Keratinocyte (primary cell): ENCODE data around the gene JAK3. TPM values are rescaled to one million over a fixed set of nuclear protein-coding genes. Genes with fewer than 3 reads are reported as not detected.

Experiments used
- DNase-seq: peaks from one replicate; pipeline ENCODE4 v3.0.0-alpha.2; 2011; ENCODE audit warnings: low read depth, missing footprints, low spot score
- FAIRE-seq: peaks from 2 replicates; lab custom pipeline; 2011; peaks lifted over from hg19 to GRCh38; lab: Jason Lieb, UNC
- H2AFZ ChIP-seq: 2 replicates; pipeline ENCODE4 v1.6.0; 2012; ENCODE audit warnings: low read length, control low read depth, inconsistent platforms; ENCODE audit not compliant: control insufficient read depth
- H3K27ac ChIP-seq: 2 replicates; pipeline ENCODE4 v1.5.1; 2011; ENCODE audit warnings: low read length; ENCODE audit not compliant: control insufficient read depth, insufficient read depth
- H3K27me3 ChIP-seq: 3 replicates; pipeline ENCODE4 v1.6.0; 2011; ENCODE audit warnings: low read length; ENCODE audit not compliant: control insufficient read depth, insufficient read depth; ENCODE audit errors: extremely low read depth
- H3K36me3 ChIP-seq, 2 experiments: 2 replicates in 1 of 2; 3 replicates in 1 of 2; pipeline ENCODE4 v1.5.1; 2011; ENCODE audit warnings: low read length in 2 of 2, mild to moderate bottlenecking in 1 of 2; ENCODE audit not compliant: control insufficient read depth in 2 of 2, insufficient read depth in 2 of 2; ENCODE audit errors: extremely low read depth in 1 of 2
- H3K4me1 ChIP-seq: 3 replicates; pipeline ENCODE4 v1.5.1; 2011; ENCODE audit warnings: low read length; ENCODE audit not compliant: control insufficient read depth, insufficient read depth; ENCODE audit errors: extremely low read depth
- H3K4me2 ChIP-seq: 3 replicates; pipeline ENCODE4 v1.6.0; 2011; ENCODE audit warnings: low read depth, low read length; ENCODE audit not compliant: control insufficient read depth, insufficient read depth; ENCODE audit errors: extremely low read depth
- H3K4me3 ChIP-seq, 3 experiments: fragments of 200-600 bp in 1 of 3; sonication (generic) in 1 of 3; 2 replicates in 2 of 3; 3 replicates in 1 of 3; pipeline ENCODE4 v1.5.1; 2011 to 2016; ENCODE audit warnings: low read length in 3 of 3, mild to moderate bottlenecking in 3 of 3, control low read depth in 2 of 3, inconsistent platforms in 1 of 3, low read depth in 1 of 3, mixed read lengths in 1 of 3, mixed run types in 1 of 3, moderate library complexity in 1 of 3; ENCODE audit not compliant: control insufficient read depth in 2 of 3, insufficient read depth in 2 of 3; ENCODE audit errors: extremely low read depth in 1 of 3
- H3K79me2 ChIP-seq: 2 replicates; pipeline ENCODE4 v1.6.0; 2012; ENCODE audit warnings: low read length; ENCODE audit not compliant: control insufficient read depth, insufficient read depth
- H3K9ac ChIP-seq: 3 replicates; pipeline ENCODE4 v1.6.0; 2011; ENCODE audit warnings: low read length; ENCODE audit not compliant: control insufficient read depth, insufficient read depth; ENCODE audit errors: extremely low read depth
- H3K9me1 ChIP-seq: 3 replicates; pipeline ENCODE4 v1.6.0; 2011; ENCODE audit warnings: low read length; ENCODE audit not compliant: control insufficient read depth, insufficient read depth; ENCODE audit errors: extremely low read depth
- H3K9me3 ChIP-seq: 2 replicates; pipeline ENCODE4 v1.5.1; 2012; ENCODE audit warnings: low read depth, low read length; ENCODE audit not compliant: control insufficient read depth
- H4K20me1 ChIP-seq: 3 replicates; pipeline ENCODE4 v1.6.0; 2011; ENCODE audit warnings: low read length; ENCODE audit not compliant: control insufficient read depth, insufficient read depth; ENCODE audit errors: extremely low read depth
- CTCF ChIP-seq, 3 experiments: IDR thresholded peaks in 1 of 3; conservative IDR thresholded peaks in 1 of 3; optimal IDR thresholded peaks in 1 of 3; 2 replicates in 2 of 3; 3 replicates in 1 of 3; pipeline versions ENCODE3 to v1.5.1; 2011; ENCODE audit warnings: low read length in 3 of 3, mild to moderate bottlenecking in 3 of 3, moderate library complexity in 2 of 3, control low read depth in 1 of 3, inconsistent platforms in 1 of 3; ENCODE audit not compliant: insufficient read depth in 2 of 3; ENCODE audit errors: extremely low read depth in 1 of 3
- EZH2 ChIP-seq: IDR thresholded peaks from one replicate; pipeline ENCODE4 v1.6.1; 2012; ENCODE audit warnings: inconsistent platforms, mild to moderate bottlenecking, low read length, moderate library complexity
- dilution Hi-C: fragments of 300-500 bp; cut with MboI; formaldehyde crosslinking; loops from one replicate; pipeline ENCODE4 v1.7.0; 2020; ENCODE audit warnings: low sequenced_read_pairs; ENCODE audit not compliant: extremely low pct_ligation_motif_present
- polyA plus RNA-seq, 5 experiments: library from polyadenylated mRNA; depleted of rRNA in 3 of 5; stranded (reverse) in 3 of 5; stranded (forward) in 1 of 5; unstranded in 1 of 5; fragments of >200 nt; gene quantifications; 1 replicate in 1 of 5; 2 replicates in 3 of 5; 3 replicates in 1 of 5; pipeline versions ENCODE4 v1.2.1 to v1.2.3, GENCODE V29; 2011 to 2012; ENCODE audit warnings: missing spikeins in 2 of 5, low read depth in 1 of 5, low replicate concordance in 1 of 5

Gene JAK3
- polyA plus RNA-seq, 1 donor (not counting 4 experiments of a cell fraction or from before 2014, with no cell fraction given), result 0.37 TPM

- no peaks in the 10 kb centered on the region for H3K36me3 ChIP-seq
- H3K4me1 ChIP-seq, result no peaks in the 10 kb centered on the region
- H4K20me1 ChIP-seq, result no peaks in the 10 kb centered on the region
- no peak overlapping the region for H3K27ac ChIP-seq
- H3K9me3 ChIP-seq, result no peaks in the 10 kb centered on the region
- no peak overlapping the region for H3K4me2 ChIP-seq
- no peak for DNase-seq
- no peaks in the 10 kb centered on the region for H3K9me1 ChIP-seq
- FAIRE-seq, result no peak
- H3K79me2 ChIP-seq, result no peaks in the 10 kb centered on the region
- no peak overlapping the region for H3K9ac ChIP-seq
- TF ChIP-seq EZH2 (no peak), CTCF (optimal IDR thresholded peaks at IDR 0.05 in 1 of 3, IDR thresholded peaks at IDR 0.05 in 1 of 3, conservative IDR thresholded peaks at IDR 0.05 in 1 of 3; ENCODE audit: extremely low read depth in 1 of 3, insufficient read depth in 2 of 3, low read length in 3 of 3) (no peak)
- no peak overlapping the region for H2AFZ ChIP-seq
- no peak overlapping the region for H3K4me3 ChIP-seq
- H3K27me3 ChIP-seq, result peaks cover 10% of the 10 kb centered on the region
- dilution Hi-C loops, result no loop called here
These were observed 29.9 kb upstream of the JAK3 start for GRCh38 chr19:17877696-17878095.

- no peaks in the 10 kb centered on the region for H3K36me3 ChIP-seq
- no peak overlapping the region for H2AFZ ChIP-seq
- H4K20me1 ChIP-seq, result no peaks in the 10 kb centered on the region
- H3K9me3 ChIP-seq, result no peaks in the 10 kb centered on the region
- FAIRE-seq, result no peak
- no peaks in the 10 kb centered on the region for H3K9me1 ChIP-seq
- peaks cover 39% of the 10 kb centered on the region for H3K27me3 ChIP-seq
- TF ChIP-seq CTCF (optimal IDR thresholded peaks at IDR 0.05 in 1 of 3, IDR thresholded peaks at IDR 0.05 in 1 of 3, conservative IDR thresholded peaks at IDR 0.05 in 1 of 3; ENCODE audit: extremely low read depth in 1 of 3, insufficient read depth in 2 of 3, low read length in 3 of 3) (no peak), EZH2 (no peak)
- H3K79me2 ChIP-seq, result no peaks in the 10 kb centered on the region
- H3K27ac ChIP-seq, result no peak overlapping the region
- no peak for DNase-seq
- no peak overlapping the region for H3K9ac ChIP-seq
- dilution Hi-C loops, result no loop called here
- H3K4me3 ChIP-seq, result no peak overlapping the region
- H3K4me1 ChIP-seq, result no peaks in the 10 kb centered on the region
- no peak overlapping the region for H3K4me2 ChIP-seq
These were observed 27.0 kb upstream of the JAK3 start for GRCh38 chr19:17874758-17875135.
